HG03045 (cell line): ENCODE results near the gene MYEF2.

Experiments used
- ATAC-seq: cut with Tn5 transposase; IDR thresholded peaks from one replicate; pipeline ENCODE4 v1.9.1; 2021; ENCODE audit warnings: mild to moderate bottlenecking, moderate library complexity; ENCODE audit not compliant: unreplicated experiment

The MYEF2 gene

GRCh38 chr15:48089702-48090101 is 88.4 kb downstream of the MYEF2 start:
- ATAC-seq = no peak

GRCh38 chr15:48087844-48088243 is 90.3 kb downstream of the MYEF2 start:
- no peak for ATAC-seq

- ATAC-seq = no peak
These were observed 91.5 kb downstream of the MYEF2 start for GRCh38 chr15:48086576-48086975.

GRCh38 chr15:48086133-48086532 is 92.0 kb downstream of the MYEF2 start:
- no peak for ATAC-seq

- ATAC-seq = no peak
These were observed 92.5 kb downstream of the MYEF2 start for GRCh38 chr15:48085591-48085930.

- no peak for ATAC-seq
These were observed 93.1 kb downstream of the MYEF2 start for GRCh38 chr15:48084759-48085590.
